Skin epidermis (tissue), 12 donors: ENCODE results near the gene LIM2.

Source experiments
- H3K27ac ChIP-seq, 21 experiments: fragments of 200-600 bp; sonication (generic) in 11 of 21; one replicate each; pipeline ENCODE4 v1.5.0; 2020; ENCODE audit warnings: mild to moderate bottlenecking in 3 of 21, inconsistent platforms in 2 of 21, moderate library complexity in 2 of 21
- H3K4me3 ChIP-seq, 7 experiments: fragments of 200-600 bp; sonication (generic) in 2 of 7; one replicate each; pipeline ENCODE4 v1.5.0; 2020; ENCODE audit warnings: inconsistent platforms in 2 of 7, mild to moderate bottlenecking in 2 of 7, moderate library complexity in 1 of 7

LIM2 gene

DNA sequence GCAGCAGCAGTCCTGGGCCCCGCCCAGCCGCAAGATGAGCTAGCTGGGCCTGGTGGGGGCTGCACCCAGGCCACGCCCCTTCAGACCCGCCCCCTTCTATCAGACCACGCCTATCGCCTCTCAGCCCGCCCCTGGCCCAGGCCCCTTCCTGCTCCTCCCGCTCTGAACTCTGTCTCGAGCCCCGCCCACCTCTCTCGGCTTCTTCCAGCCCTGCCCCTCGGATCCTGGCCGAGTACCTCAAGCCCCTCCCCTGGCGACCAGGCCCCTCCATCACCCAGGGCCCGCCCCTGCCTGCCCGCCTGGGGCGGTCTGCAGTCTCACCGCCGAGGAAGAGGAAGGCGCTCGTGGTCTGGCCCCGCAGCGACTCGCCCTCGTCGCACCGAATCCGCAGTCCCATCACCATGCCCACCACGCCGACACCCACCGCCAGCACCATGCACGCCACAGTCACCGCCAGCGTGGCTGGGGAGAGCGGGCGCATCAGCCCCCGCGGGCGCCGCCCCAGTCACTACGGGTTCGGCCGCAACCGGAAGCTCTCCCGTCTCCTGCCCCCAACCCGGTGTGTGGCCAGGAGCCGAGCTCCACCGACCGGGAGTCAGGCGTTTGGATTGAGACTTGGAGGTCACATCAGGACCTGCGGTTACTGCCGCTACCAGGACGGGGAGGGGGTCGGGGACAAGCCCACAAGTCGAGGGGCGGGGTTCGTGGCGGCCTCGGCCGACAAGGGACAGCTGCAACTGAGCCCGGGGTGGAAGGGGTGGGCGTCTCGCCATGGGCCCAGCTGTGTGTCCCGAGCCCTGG is 20.0 kb downstream of the LIM2 start:
- peak overlapping the region; percentile 62 to 84 (median 77) for H3K4me3 ChIP-seq

DNA sequence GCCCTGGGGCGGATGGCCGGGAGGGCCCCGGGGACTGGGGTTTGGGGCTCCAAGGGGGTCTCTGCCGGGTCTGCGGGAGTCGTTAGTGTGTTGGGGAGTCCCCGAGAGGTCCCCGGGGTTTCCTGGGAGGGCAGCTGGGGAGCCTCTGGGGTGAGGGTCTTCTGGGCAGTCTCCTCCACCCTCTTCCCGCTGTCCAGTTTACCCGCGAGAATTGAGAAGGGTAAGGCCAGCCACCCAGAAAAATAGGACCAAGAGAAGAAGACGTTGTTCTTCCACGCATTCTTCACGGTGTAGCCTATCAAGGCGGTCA is 20.6 kb downstream of the LIM2 start:
- Histone ChIP-seq H3K4me3 (peak overlapping the region; percentile 62 to 84 (median 77)), H3K27ac (peak overlapping the region; percentile 48 to 98 (median 89))

More for the DNA sequence above, 20.0 kb downstream of the LIM2 start:
- H3K27ac ChIP-seq, result peak overlapping the region in 20 of 21 experiments; percentile 19 to 98 (median 89)

GRCh38 chr19:51366389-51367254 is 21.2 kb downstream of the LIM2 start:
- Histone ChIP-seq H3K4me3 (peak overlapping the region; percentile 62 to 84 (median 77)), H3K27ac (peak overlapping the region; percentile 48 to 98 (median 89))

DNA sequence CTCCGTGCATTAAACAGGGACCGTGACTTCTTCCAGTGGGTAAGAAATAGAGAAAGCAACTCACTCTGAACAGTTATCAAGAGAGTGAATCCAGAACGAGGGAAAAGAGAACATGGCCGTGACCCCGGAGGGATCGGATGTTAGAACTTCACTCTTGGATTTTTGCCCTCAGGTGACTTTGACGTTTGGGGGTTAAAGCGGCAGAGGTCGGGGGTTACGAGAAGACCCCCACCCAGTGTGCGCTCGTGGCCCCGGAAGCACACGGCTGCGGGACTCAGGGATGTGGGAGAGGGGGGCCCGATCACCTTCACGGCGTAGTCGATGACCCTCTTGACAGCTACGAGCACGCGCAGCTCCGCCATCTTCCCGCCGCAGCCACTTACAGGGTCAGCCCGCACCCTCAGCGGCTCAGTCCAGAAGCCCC is 21.8 kb downstream of the LIM2 start, which contains the start of gene ETFB:
ETFB (minus strand) TSS at position 424 of the 424 bp plus-strand sequence; CDS start at position 362, 62 bp downstream.
- Histone ChIP-seq H3K27ac (peak within 1 kb of the TSS; percentile 48 to 98 (median 89)), H3K4me3 (peak within 1 kb of the TSS; percentile 62 to 84 (median 77))

GRCh38 chr19:51365211-51365964 is 22.4 kb downstream of the LIM2 start:
- Histone ChIP-seq H3K4me3 (peak overlapping the region; percentile 62 to 84 (median 77)), H3K27ac (peak overlapping the region in 20 of 21 experiments; percentile 75 to 98 (median 89))

- Histone ChIP-seq H3K27ac (peak overlapping the region in 5 of 21 experiments; percentile 15 to 91 (median 21)), H3K4me3 (no peak overlapping the region)
Measured at GRCh38 chr19:51364200-51365106, 23.3 kb downstream of the LIM2 start.

DNA sequence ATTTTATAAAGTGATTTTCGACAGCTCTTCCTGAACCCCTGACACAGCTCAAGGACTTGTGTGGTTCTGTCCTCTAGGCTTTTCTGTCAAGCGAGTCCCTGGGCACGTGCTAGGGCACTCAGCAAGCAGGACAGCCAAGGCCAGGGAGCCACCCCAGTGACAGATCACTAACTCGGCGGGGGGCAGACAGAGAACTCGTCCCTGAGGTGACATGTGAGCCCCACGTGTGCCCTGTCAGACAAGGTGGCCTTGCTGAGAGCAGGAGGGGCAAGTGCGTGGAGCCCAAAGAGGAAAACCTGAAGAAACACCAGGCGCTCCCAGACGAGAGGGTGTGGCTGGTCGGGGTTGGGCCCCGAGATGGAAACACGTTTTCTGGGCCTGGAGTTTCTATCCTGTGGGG is 26.5 kb downstream of the LIM2 start:
- Histone ChIP-seq H3K27ac (no peak overlapping the region), H3K4me3 (no peak overlapping the region)

DNA sequence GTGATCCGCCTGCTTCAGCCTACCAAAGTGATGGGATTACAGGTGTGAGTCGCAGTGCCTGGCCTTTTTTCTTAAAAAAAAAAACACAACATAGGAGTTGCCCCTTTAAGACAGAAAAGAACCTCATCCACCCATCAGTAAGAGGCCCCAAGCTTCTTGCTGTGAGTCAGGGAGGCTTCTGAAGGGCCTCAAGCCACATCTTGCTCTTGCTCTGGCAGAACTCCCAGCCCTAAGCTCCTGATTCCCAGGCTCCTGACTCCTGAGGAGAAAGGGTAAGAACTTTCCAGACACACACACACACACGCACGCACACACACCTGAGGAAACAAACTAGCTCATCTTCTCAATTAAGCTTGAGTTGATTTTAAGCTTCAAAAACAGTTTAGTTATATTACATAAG is 28.5 kb downstream of the LIM2 start:
- no peak overlapping the region for H3K4me3 ChIP-seq
- peak overlapping the region in 1 of 21 experiments; percentile 30 for H3K27ac ChIP-seq

GRCh38 chr19:51357952-51358351 is 29.8 kb downstream of the LIM2 start:
- no peak overlapping the region for H3K4me3 ChIP-seq

GRCh38 chr19:51356159-51356801 is 31.5 kb downstream of the LIM2 start:
- Histone ChIP-seq H3K4me3 (no peak overlapping the region), H3K27ac (no peak overlapping the region)

More at GRCh38 chr19:51357952-51358351, 29.8 kb downstream of the LIM2 start:
- no peak overlapping the region for H3K27ac ChIP-seq

- peak overlapping the region in 1 of 21 experiments; percentile 78 for H3K27ac ChIP-seq
- H3K4me3 ChIP-seq, result no peak overlapping the region
Measured at GRCh38 chr19:51354742-51355148, 33.0 kb downstream of the LIM2 start.

DNA sequence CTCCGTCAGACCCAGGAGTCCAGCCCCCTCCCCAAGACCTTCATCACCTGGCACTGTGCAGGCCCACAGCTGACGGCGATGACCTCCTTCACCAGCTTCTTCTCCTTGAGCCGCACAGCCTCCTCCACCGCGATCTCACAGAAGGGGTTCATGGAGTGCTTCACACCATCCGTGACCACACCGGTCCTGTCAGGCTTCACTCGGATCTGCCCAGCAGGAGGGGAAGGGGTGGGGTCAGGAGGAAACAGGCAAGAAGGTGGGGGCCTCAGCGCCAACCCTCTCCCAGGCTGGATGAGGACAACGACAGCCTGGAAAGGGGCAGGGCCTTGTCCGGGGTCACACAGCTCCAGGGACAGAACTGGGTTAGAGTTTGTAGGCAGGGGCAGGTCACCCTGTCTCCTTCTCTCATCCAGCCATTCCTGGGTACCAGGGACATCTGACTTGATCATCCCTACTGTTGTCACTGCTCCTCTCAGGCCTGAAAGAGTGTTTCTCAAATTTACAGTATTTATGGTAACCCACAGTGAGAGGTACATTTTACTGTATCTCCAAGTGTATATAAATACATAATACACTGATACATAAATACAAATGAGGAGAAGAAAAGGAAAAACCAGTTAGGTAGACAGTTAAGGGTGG is 33.6 kb downstream of the LIM2 start:
- Histone ChIP-seq H3K27ac (peak overlapping the region in 5 of 21 experiments; percentile 2 to 78 (median 7)), H3K4me3 (no peak overlapping the region)

DNA sequence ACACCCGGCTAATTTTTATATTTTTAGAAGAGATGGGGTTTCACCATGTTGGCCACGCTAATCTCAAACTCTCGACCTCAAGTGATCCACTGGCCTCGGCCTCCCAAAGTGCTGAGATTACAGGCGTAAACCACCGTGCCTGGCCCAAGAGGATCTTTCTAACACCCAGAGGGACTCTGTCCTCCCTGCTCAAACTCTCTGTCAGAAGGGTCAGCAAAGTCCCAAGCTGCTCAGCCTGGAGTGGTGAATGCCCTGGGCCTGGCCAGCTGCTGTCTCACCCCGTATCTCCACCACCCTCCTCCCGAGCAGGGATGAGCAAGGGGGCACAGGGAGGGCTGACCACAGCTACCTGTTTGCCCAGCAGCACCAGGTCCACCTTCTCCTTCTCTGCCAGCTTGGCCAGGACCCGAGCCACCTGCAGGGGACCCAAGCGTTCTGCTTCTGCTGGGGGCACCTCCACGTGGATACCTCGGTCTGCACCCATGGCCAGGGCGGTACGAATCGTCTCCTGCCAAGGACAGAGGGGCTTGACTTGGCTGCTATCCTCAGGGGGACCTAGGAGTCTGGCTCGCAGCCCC is 34.9 kb downstream of the LIM2 start:
- no peak overlapping the region for H3K27ac ChIP-seq
- no peak overlapping the region for H3K4me3 ChIP-seq

DNA sequence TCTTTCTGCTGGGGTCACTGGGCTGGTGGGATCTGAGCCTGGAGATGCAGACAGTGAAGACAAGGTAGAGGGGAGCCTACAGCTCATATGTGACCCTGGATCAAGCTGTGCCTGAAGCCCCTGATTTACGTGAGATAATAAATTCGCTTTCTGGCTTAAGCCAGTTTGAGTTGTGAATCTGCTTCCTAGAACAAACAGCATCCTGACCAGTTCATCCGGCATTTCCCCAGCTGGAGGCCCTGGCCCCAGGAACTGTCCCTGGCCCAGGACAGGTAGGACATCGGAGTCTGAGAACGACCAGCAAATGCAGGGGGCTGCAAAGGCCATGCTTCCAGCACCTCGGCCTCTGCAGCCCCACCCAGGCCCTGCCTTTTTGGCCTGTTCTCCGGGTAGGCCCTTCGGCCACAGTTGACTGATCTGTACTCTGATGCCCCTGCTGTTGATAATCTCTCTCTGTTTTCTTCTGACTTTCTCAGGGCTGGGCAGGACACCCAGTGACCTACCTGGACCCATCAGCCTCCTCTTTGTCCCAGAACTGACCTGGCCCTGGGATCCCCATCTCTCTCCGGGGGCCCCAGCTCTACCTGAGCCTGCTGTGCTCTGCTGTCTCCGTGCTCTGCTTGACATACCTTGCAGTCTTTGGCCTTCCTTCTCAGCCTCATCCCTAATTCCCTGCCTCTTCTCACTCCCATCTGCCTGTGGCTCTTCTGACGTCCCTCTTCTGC is 36.3 kb downstream of the LIM2 start:
- Histone ChIP-seq H3K4me3 (no peak overlapping the region), H3K27ac (peak overlapping the region in 1 of 21 experiments; percentile 11)

GRCh38 chr19:51347209-51347928 is 40.4 kb downstream of the LIM2 start:
- Histone ChIP-seq H3K27ac (no peak overlapping the region), H3K4me3 (no peak overlapping the region)

- Histone ChIP-seq H3K27ac (no peak overlapping the region), H3K4me3 (no peak overlapping the region)
Measured at GRCh38 chr19:51346742-51347141, 41.0 kb downstream of the LIM2 start.
